Central memory CD4-positive, alpha-beta T cell (primary cell): ENCODE data around the gene FMN1.
"Not testable (repeated sequence)": the region's sequence is repeated elsewhere in the genome, so short reads cannot be mapped to it uniquely, and the experiment has no call there.

Experiments used
- DNase-seq: peaks from one replicate; pipeline ENCODE4 v3.0.0; 2022

The FMN1 gene

GRCh38 chr15:32956711-32957110 lies 237.8 kb downstream of the FMN1 start:
- no peak for DNase-seq

GRCh38 chr15:32956006-32956405 lies 238.5 kb downstream of the FMN1 start:
- no peak for DNase-seq

GRCh38 chr15:32953533-32953910 lies 241.0 kb downstream of the FMN1 start:
- DNase-seq: no peak

GRCh38 chr15:32952901-32953532 lies 241.5 kb downstream of the FMN1 start:
- DNase-seq: no peak

GRCh38 chr15:32951736-32952464 lies 242.6 kb downstream of the FMN1 start:
- DNase-seq: no peak

GRCh38 chr15:32950051-32950450 lies 244.5 kb downstream of the FMN1 start:
- DNase-seq: not testable (repeated sequence)

- DNase-seq: no peak
Observed at GRCh38 chr15:32946210-32946609, 248.3 kb downstream of the FMN1 start.

- no peak for DNase-seq
Observed at GRCh38 chr15:32944431-32944830, 250.1 kb downstream of the FMN1 start.

GRCh38 chr15:32943711-32944110 lies 250.8 kb downstream of the FMN1 start:
- no peak for DNase-seq

- DNase-seq: no peak
Observed at GRCh38 chr15:32942401-32942841, 252.1 kb downstream of the FMN1 start.

GRCh38 chr15:32941823-32942222 lies 252.7 kb downstream of the FMN1 start:
- DNase-seq: no peak

- no peak for DNase-seq
Observed at GRCh38 chr15:32936976-32937375, 257.5 kb downstream of the FMN1 start.

- no peak for DNase-seq
Observed at GRCh38 chr15:32936283-32936918, 258.1 kb downstream of the FMN1 start.

- DNase-seq: no peak
Observed at GRCh38 chr15:32935139-32935538, 259.4 kb downstream of the FMN1 start.

GRCh38 chr15:32933236-32933635 lies 261.3 kb downstream of the FMN1 start:
- DNase-seq: no peak

- DNase-seq: no peak
Observed at GRCh38 chr15:32928876-32929275, 265.6 kb downstream of the FMN1 start.

GRCh38 chr15:32927124-32927523 lies 267.4 kb downstream of the FMN1 start:
- DNase-seq: no peak

- no peak for DNase-seq
Observed at GRCh38 chr15:32923176-32923575, 271.3 kb downstream of the FMN1 start.

- DNase-seq: no peak
Observed at GRCh38 chr15:32922541-32922940, 272.0 kb downstream of the FMN1 start.

- no peak for DNase-seq
Observed at GRCh38 chr15:32919749-32920414, 274.6 kb downstream of the FMN1 start.

GRCh38 chr15:32918547-32918946 lies 276.0 kb downstream of the FMN1 start:
- no peak for DNase-seq

- DNase-seq: no peak
Observed at GRCh38 chr15:32910839-32911238, 283.7 kb downstream of the FMN1 start.

GRCh38 chr15:32909431-32909830 lies 285.1 kb downstream of the FMN1 start:
- DNase-seq: no peak

GRCh38 chr15:32908872-32909271 lies 285.6 kb downstream of the FMN1 start:
- DNase-seq: no peak
